Muscle of leg (tissue), 11 donors: ENCODE results near the gene SYT8. TPM values are rescaled to one million over a fixed set of nuclear protein-coding genes. Genes with fewer than 3 reads are reported as not detected.
"Not testable (repeated sequence)": the region's sequence is repeated elsewhere in the genome, so short reads cannot be mapped to it uniquely, and the experiment has no call there.

Experiments used
- DNase-seq: peaks from one replicate; pipeline ENCODE4 v3.0.0; 2013
- H3K27ac ChIP-seq: one replicate; pipeline ENCODE4 v1.5.1; 2013; ENCODE audit warnings: mild to moderate bottlenecking, low read length, control low read depth
- H3K27me3 ChIP-seq: one replicate; pipeline ENCODE4 v1.6.1; 2013; ENCODE audit warnings: low read length; ENCODE audit not compliant: control insufficient read depth, insufficient read depth
- H3K36me3 ChIP-seq: one replicate; pipeline ENCODE4 v1.6.1; 2013; ENCODE audit warnings: low read length; ENCODE audit not compliant: control insufficient read depth, insufficient read depth
- H3K4me1 ChIP-seq: one replicate; pipeline ENCODE4 v1.6.1; 2013; ENCODE audit warnings: low read length; ENCODE audit not compliant: control insufficient read depth, insufficient read depth
- H3K4me3 ChIP-seq: one replicate; pipeline ENCODE4 v1.5.1; 2013; ENCODE audit warnings: low read length, control low read depth
- H3K9me3 ChIP-seq: replicated peaks from 2 replicates; pipeline ENCODE4 v1.6.1; 2013; ENCODE audit warnings: low read depth, low read length; ENCODE audit not compliant: control insufficient read depth
- WGBS: methylation state at CpG from one replicate; pipeline ENCODE4 v1.1.5; 2013; ENCODE audit warnings: missing lambda C conversion rate; ENCODE audit not compliant: insufficient coverage; 5-methylcytosine and 5-hydroxymethylcytosine counted together
- polyA plus RNA-seq, 8 donors: library from polyadenylated mRNA; unstranded; fragments of 120-200 nt; gene quantifications; one replicate each; pipeline versions ENCODE4 v1.2.1 to v1.2.3, GENCODE V29; 2013; ENCODE audit warnings: inconsistent platforms in 1 of 8, low replicate concordance in 1 of 8; ENCODE audit not compliant: insufficient read length in 8 of 8, insufficient read depth in 1 of 8
- total RNA-seq: library from RNA; stranded (reverse); fragments of 120-200 nt; gene quantifications from one replicate; pipeline ENCODE4 v1.2.4, GENCODE V29; 2013

Gene SYT8
- total and polyA plus RNA-seq, 9 donors = 0.27 to 1.7 (median 0.76) TPM

DNA sequence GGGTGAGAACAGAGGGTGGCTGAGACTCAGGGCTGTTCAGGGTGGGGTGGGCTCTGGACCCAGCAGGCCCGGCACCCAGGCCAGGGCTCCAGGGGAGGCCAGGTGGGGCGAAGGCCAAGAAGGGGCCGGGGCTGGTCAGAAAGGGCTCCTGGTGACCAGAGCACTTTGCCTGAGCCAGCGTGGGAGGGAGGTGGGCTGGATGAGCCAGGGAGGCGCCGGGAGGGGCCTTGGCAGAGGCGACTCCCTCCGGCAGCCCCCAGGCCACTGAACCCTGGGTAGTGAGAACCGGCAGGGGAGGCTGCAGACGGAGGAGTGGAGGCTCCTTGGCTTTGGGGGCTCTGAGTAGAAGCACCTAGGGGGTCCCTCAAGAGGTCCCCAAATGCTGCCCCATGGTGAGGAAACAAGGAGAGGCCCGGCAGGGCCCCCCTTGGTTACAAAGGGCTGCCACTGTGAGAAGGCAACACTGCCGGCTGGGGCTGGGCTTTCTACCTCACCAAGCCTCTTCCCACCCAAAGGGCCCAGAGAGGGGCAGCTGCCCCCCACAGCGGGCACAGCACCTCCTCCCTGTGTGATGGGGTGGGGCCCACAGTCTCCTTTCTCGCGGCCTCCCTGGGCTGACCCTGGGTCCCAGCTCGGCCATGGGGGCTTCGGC, 39.8 kb downstream of the SYT8 start:
- 51% methylated on average over 13 of the region's 17 CpGs for WGBS
- not testable (repeated sequence) for DNase-seq, H3K27me3 ChIP-seq, H3K4me3 ChIP-seq, H3K9me3 ChIP-seq, H3K36me3 ChIP-seq
- Histone ChIP-seq H3K27ac (peak overlapping the region; percentile 98), H3K4me1 (peaks cover 79% of the 10 kb centered on the region)

GRCh38 chr11:1875093-1875850, 40.5 kb downstream of the SYT8 start:
- no peaks in the 10 kb centered on the region for H3K36me3 ChIP-seq
- H3K27ac ChIP-seq = peak overlapping the region; percentile 98
- WGBS = 44% methylated on average over 8 of the region's 28 CpGs
- no peaks in the 10 kb centered on the region for H3K27me3 ChIP-seq
- no peak overlapping the region for H3K4me3 ChIP-seq
- H3K4me1 ChIP-seq = peaks cover 84% of the 10 kb centered on the region
- no peak for DNase-seq
- H3K9me3 ChIP-seq = no peaks in the 10 kb centered on the region

DNA sequence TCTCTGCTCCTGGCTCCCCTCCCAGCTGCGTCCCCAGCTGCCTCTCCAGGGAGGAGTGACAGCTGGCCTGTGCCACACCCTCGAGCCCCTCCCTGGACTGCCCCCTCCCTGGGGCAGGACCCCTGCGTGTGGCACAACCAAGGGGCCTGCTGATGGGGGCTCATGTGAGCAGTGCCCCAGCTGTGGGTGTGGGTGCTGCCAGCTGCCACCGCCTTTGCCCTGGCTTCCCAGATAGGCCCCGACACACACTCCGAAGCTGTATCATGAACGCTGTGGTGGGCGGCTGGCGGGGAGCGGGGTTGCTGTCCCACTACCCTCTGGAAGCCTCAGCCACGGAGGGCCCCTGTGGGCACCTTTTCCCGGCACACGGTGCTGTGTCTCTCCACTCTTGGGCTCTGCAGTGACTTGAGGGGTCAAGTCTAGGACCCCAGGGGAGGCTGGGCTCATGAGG, 41.1 kb downstream of the SYT8 start:
- WGBS = 52% methylated on average over 12 of the region's 13 CpGs
- Histone ChIP-seq H3K4me1 (peaks cover 84% of the 10 kb centered on the region), H3K4me3 (peak overlapping the region; percentile 30), H3K27ac (peak overlapping the region; percentile 98)
- peak; percentile 60 for DNase-seq
- H3K27me3 ChIP-seq, H3K36me3 ChIP-seq, H3K9me3 ChIP-seq: not testable (repeated sequence)

DNA sequence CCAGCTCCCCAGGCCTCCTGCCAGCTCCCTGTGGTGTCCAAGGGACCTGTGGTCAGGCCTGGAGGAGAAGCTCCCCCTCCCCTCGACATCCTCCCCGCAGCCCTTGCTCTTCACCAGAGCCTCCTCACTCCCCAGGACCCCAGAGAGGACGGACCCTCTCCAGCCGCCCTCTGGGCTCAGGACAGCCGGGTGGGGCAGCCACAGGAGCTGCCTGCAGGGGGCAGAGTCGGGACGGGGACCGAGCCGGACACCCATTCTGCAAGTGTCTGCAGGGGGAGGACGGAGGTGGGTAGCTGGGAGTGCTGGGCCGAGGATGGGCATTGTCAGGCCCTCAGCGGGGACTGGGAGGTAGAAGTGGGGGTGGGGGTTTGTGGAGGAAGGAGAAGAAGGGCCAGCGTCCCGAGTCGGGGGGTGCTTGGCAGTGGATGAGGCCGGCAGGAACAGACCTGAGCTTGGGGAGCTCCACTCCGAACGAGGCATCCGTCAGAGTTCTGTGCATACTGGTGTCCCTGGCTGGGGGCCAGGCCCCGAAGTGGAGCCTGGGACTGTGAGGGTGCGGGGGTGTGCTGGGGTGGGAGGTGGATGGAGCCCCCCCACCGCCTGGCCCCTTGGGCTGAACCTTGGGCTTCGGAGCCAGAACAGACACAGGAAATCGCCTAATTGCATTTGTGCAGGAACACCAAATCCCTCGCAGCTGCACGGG, 41.7 kb downstream of the SYT8 start:
- no peaks in the 10 kb centered on the region for H3K27me3 ChIP-seq
- no peaks in the 10 kb centered on the region for H3K36me3 ChIP-seq
- WGBS = 14% methylated on average over 18 of the region's 26 CpGs
- DNase-seq = peak; percentile 96
- peak overlapping the region; percentile 30 for H3K4me3 ChIP-seq
- H3K27ac ChIP-seq = peak overlapping the region; percentile 98
- peaks cover 84% of the 10 kb centered on the region for H3K4me1 ChIP-seq
- H3K9me3 ChIP-seq = no peaks in the 10 kb centered on the region

- H3K27ac ChIP-seq = peak overlapping the region; percentile 98
- WGBS = 25% methylated on average over 21 of the region's 33 CpGs
- peaks cover 93% of the 10 kb centered on the region for H3K4me1 ChIP-seq
- H3K27me3 ChIP-seq = no peaks in the 10 kb centered on the region
- H3K36me3 ChIP-seq = no peaks in the 10 kb centered on the region
- H3K9me3 ChIP-seq = no peaks in the 10 kb centered on the region
- H3K4me3 ChIP-seq = no peak overlapping the region
- peak; percentile 92 for DNase-seq
These were observed 42.7 kb downstream of the SYT8 start for GRCh38 chr11:1877211-1878136.

- Histone ChIP-seq H3K9me3 (no peaks in the 10 kb centered on the region), H3K27me3 (no peaks in the 10 kb centered on the region), H3K4me1 (peaks cover 93% of the 10 kb centered on the region), H3K27ac (peak overlapping the region; percentile 98), H3K4me3 (no peak overlapping the region), H3K36me3 (peaks cover 4% of the 10 kb centered on the region)
- peak; percentile 95 for DNase-seq
- 38% methylated on average over 20 of the region's 30 CpGs for WGBS
These were observed 43.6 kb downstream of the SYT8 start for GRCh38 chr11:1878137-1879031.

- 75% methylated on average over 4 of the region's 13 CpGs for WGBS
- Histone ChIP-seq H3K36me3 (peaks cover 14% of the 10 kb centered on the region), H3K27me3 (no peaks in the 10 kb centered on the region), H3K9me3 (no peaks in the 10 kb centered on the region), H3K4me1 (peaks cover 87% of the 10 kb centered on the region), H3K27ac (peak overlapping the region; percentile 98), H3K4me3 (no peak overlapping the region)
- no peak for DNase-seq
These were observed 44.7 kb downstream of the SYT8 start for GRCh38 chr11:1879342-1879940.

DNA sequence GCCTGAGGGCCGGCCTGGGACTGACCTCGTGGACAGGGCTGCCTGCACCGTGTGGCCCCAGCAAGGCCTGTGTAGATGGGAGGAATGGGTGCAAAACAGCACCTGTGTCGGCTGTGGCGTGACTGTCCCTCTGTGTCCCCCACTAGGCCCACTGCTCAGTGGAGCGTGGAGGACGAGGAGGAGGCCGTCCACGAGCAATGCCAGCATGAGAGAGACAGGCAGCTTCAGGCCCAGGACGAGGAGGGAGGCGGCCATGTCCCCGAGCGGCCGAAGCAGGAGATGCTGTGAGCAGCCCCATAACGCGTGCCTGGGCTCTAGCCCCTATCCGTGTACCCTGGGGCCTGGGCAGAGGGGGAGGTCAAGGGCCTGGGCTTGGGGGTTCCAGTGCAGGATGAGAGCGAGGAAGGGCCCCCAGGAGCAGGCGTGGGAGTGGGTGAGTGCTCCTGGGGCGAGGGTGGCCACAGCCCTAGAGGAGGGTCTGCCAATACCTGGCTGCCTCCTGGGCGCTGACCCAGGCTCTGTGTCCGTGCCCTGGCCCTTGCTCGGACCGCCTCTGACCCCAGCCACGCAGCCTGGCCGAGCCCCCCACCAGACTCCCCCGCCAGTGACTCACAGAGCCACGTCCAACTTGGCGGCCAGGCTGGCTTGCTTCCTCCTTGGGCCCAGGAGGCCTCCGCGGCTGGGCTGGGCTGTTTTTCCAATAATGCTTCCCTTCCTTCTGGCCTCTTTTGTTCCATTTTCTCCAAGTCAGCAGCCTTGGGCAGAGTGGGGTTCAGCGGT, 45.3 kb downstream of the SYT8 start:
- H3K27me3 ChIP-seq = no peaks in the 10 kb centered on the region
- H3K4me1 ChIP-seq = peaks cover 80% of the 10 kb centered on the region
- H3K4me3 ChIP-seq = no peak overlapping the region
- peak; percentile 93 for DNase-seq
- no peaks in the 10 kb centered on the region for H3K9me3 ChIP-seq
- H3K27ac ChIP-seq = peak overlapping the region; percentile 98
- H3K36me3 ChIP-seq = peaks cover 21% of the 10 kb centered on the region
- WGBS = 32% methylated on average over 31 of the region's 32 CpGs
